ENCODE results near the gene DELE1. TPM values are rescaled to one million over a fixed set of nuclear protein-coding genes. Genes with fewer than 3 reads are reported as not detected.

Gene DELE1
- total RNA-seq, 4 donors from 2014 or later = 59.6 to 80.4 (median 75.7) TPM

DNA sequence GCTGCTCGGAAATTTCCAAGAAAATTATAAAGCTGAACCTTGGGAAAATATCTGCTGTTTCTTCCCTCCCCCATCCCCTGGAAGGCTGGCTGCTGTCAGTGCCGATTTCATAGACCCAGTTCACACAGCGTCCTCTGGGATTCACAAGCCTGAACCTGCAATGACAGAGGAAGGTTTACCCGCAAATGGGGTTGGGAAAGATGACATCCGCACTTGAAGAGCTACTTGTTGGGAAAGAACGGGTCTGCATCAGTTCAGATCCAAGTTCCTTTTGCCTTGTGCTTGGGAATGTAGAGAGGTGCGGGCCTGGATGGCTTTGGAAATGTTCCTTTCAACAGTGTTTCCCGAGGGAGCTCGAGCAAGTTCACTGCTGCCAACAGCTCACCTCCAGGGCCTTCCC is 20.4 kb downstream of the DELE1 start:
- WGBS, 2 donors = 77 to 80% methylated on average over 9 of the region's 9 CpGs
- no peak overlapping the region for H3K4me3 ChIP-seq
- H3K4me1 ChIP-seq = peaks cover 0 to 38% (median 5%) of the 10 kb centered on the region in 4 donors
- H3K9me3 ChIP-seq = no peaks in the 10 kb centered on the region
- TF ChIP-seq, protein P1, sequence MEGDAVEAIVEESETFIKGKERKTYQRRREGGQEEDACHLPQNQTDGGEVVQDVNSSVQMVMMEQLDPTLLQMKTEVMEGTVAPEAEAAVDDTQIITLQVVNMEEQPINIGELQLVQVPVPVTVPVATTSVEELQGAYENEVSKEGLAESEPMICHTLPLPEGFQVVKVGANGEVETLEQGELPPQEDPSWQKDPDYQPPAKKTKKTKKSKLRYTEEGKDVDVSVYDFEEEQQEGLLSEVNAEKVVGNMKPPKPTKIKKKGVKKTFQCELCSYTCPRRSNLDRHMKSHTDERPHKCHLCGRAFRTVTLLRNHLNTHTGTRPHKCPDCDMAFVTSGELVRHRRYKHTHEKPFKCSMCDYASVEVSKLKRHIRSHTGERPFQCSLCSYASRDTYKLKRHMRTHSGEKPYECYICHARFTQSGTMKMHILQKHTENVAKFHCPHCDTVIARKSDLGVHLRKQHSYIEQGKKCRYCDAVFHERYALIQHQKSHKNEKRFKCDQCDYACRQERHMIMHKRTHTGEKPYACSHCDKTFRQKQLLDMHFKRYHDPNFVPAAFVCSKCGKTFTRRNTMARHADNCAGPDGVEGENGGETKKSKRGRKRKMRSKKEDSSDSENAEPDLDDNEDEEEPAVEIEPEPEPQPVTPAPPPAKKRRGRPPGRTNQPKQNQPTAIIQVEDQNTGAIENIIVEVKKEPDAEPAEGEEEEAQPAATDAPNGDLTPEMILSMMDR (IDR thresholded peaks at IDR 0.05) = no peak
- TF ChIP-seq POLR2A (IDR thresholded peaks at IDR 0.05) (no peak), EP300 (IDR thresholded peaks at IDR 0.05) (no peak)
- no peak for DNase-seq (ENCODE audit: low spot score in 2 of 2)
- no peaks in the 10 kb centered on the region for H3K27me3 ChIP-seq
- peaks cover 0 to 15% (median 0%) of the 10 kb centered on the region in 3 donors for H3K36me3 ChIP-seq
- no peak overlapping the region for H3K27ac ChIP-seq

DNA sequence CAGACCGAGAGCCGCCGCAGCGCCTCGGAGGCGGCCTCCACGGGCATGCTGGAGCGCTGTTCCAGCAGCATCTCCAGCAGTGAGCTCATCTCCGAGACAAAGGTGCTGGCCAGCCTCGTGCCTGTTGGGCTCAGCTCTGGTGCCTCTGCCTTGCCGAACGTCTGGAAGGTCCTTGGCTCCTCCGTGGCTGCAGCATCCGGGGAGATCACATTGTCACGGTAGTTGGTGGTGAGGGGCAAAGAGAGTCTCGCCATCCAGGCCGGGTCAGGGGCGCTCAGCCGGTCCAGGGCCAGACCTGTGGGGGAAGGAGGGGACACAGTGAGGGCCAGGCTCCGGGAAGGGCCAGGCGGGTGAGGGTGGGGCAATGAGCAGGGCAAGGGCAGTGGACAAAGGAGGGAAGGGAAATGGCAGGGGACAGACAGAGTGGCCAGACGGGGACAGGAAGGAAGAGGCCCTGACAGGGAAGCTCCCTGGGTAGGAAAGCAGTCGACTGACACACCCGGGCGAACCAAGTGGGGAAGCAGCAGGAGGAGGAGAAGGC is 21.9 kb downstream of the DELE1 start:
- TF ChIP-seq POLR2A (IDR thresholded peaks at IDR 0.05) (no peak), EP300 (IDR thresholded peaks at IDR 0.05) (peak in 1 of 2 donors; percentile 10)
- Histone ChIP-seq H3K36me3 (peaks cover 0 to 8% (median 0%) of the 10 kb centered on the region in 3 donors), H3K27me3 (no peaks in the 10 kb centered on the region), H3K27ac (no peak overlapping the region), H3K4me3 (no peak overlapping the region), H3K9me3 (no peaks in the 10 kb centered on the region), H3K4me1 (peaks cover 0 to 35% (median 5%) of the 10 kb centered on the region in 4 donors)
- 30 to 42% methylated on average over 25 of the region's 25 CpGs for WGBS, 2 donors
- DNase-seq (ENCODE audit: low spot score in 2 of 2) = no peak

DNA sequence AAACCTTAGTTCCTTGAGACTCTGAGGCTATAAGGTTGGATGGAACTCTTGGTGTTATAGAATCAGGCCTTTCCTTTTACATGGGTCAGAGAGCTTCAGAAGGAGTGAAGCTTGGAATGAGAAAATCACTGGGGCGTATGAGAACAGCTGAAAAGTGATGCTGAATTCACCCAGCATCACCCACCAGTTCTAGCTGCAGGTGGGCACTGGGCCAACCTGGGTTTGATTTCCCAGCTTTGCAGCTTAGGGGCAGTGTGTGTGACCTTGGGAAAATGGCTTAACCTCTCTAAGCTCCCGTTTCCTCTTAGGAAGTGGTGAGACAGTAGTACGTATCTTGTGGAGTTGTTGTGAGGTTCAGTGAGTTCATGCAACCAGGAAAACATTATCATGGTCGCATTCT is 23.6 kb downstream of the DELE1 start:
- H3K27me3 ChIP-seq = no peaks in the 10 kb centered on the region
- no peak overlapping the region for H3K4me3 ChIP-seq
- WGBS, 2 donors = 67 to 71% methylated on average over 4 of the region's 4 CpGs
- H3K27ac ChIP-seq = no peak overlapping the region
- no peaks in the 10 kb centered on the region for H3K9me3 ChIP-seq
- peaks cover 0 to 7% (median 0%) of the 10 kb centered on the region in 3 donors for H3K36me3 ChIP-seq
- no peak for DNase-seq (ENCODE audit: low spot score in 2 of 2)
- TF ChIP-seq POLR2A (IDR thresholded peaks at IDR 0.05) = no peak
- no peak for TF ChIP-seq EP300 (IDR thresholded peaks at IDR 0.05)
- H3K4me1 ChIP-seq = peaks cover 0 to 18% (median 0%) of the 10 kb centered on the region in 4 donors

GRCh38 chr5:141948812-141949211 is 25.1 kb downstream of the DELE1 start:
- WGBS, 2 donors = 90 to 92% methylated on average over 2 of the region's 2 CpGs
- no peak overlapping the region for H3K4me3 ChIP-seq
- DNase-seq (ENCODE audit: low spot score in 2 of 2) = no peak
- no peaks in the 10 kb centered on the region for H3K27me3 ChIP-seq
- TF ChIP-seq EP300 (IDR thresholded peaks at IDR 0.05) (no peak), POLR2A (IDR thresholded peaks at IDR 0.05) (no peak)
- TF ChIP-seq, protein P1 (IDR thresholded peaks at IDR 0.05) = no peak
- H3K27ac ChIP-seq = no peak overlapping the region
- H3K4me1 ChIP-seq = peaks cover 0 to 19% (median 0%) of the 10 kb centered on the region in 4 donors
- H3K36me3 ChIP-seq = peaks cover 0 to 7% (median 0%) of the 10 kb centered on the region in 3 donors
- H3K9me3 ChIP-seq = no peaks in the 10 kb centered on the region

DNA sequence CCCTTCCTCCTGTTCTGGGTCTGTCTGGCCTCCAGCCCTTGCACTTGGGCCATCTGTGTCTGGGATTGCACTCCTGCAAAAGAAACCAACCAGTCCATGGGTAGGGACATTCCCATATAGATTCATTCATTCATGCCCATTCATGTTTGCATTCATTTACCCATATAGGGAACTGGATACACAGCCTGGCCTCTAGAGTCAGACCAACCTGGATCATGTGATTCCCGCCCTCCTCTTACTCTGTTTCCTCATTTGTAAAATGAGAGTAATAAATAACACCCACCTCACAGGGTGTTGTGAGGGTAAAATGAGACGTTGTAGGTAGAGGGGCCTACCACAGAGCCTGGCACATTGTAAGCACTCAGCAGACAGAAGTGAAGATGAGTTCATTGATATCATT is 25.8 kb downstream of the DELE1 start:
- Histone ChIP-seq H3K27me3 (no peaks in the 10 kb centered on the region), H3K9me3 (no peaks in the 10 kb centered on the region), H3K4me3 (no peak overlapping the region), H3K27ac (no peak overlapping the region), H3K36me3 (peaks cover 0 to 7% (median 0%) of the 10 kb centered on the region in 3 donors), H3K4me1 (peaks cover 0 to 19% (median 0%) of the 10 kb centered on the region in 4 donors)
- no peak for TF ChIP-seq EP300 (IDR thresholded peaks at IDR 0.05)
- no peak for TF ChIP-seq POLR2A (IDR thresholded peaks at IDR 0.05)
- TF ChIP-seq, protein P1 (IDR thresholded peaks at IDR 0.05) = no peak
- 83 to 88% methylated on average over 2 of the region's 2 CpGs for WGBS, 2 donors
- no peak for DNase-seq (ENCODE audit: low spot score in 2 of 2)

DNA sequence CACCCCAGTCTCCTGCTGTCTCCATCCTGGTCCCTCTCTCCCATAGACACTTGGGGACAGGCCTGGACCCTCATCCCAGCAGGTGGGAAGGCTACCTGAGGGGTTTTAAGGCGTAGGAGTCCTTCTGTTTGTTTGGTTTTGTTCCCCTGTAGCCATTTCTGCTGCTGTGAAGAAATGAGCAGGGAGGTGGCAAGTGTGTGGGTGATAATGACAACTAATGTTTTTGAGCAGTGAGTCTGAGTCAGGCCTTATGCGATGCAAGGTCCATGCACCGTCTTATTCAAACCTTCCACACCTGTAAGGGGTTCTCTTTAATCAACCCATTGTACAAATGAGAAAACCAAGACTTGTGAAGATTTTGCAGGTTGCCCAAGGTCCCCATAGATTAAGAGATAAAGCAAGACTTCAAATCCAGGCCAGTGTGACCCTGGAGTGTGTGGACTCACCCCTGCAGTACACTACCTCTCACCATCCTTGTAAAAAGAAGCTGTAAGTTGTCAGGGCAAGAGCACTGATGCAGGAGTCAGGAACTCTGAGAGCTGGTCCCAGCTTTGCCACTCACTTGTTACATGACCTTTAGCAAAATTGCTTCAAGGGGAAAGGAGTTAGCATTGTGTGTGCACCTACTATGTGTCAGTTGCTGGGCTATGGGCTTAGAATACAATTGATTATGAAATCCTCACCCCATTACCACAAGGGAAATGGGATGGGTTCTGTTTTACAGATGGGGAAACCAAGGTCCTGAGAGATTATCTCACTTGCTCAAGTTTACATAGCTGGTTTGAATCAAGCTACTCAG is 26.7 kb downstream of the DELE1 start:
- TF ChIP-seq EP300 (IDR thresholded peaks at IDR 0.05) (no peak), POLR2A (IDR thresholded peaks at IDR 0.05) (no peak)
- TF ChIP-seq, protein P1 (IDR thresholded peaks at IDR 0.05) = no peak
- Histone ChIP-seq H3K36me3 (peaks cover 0 to 14% (median 0%) of the 10 kb centered on the region in 3 donors), H3K9me3 (no peaks in the 10 kb centered on the region), H3K4me1 (peaks cover 0 to 19% (median 0%) of the 10 kb centered on the region in 4 donors), H3K4me3 (no peak overlapping the region), H3K27ac (no peak overlapping the region), H3K27me3 (no peaks in the 10 kb centered on the region)
- no peak for DNase-seq (ENCODE audit: low spot score in 2 of 2)
- WGBS, 2 donors = 84 to 89% methylated on average over 3 of the region's 3 CpGs
